DLD1 (cell line): ENCODE measurements around the gene PLCG2.
"Not testable (repeated sequence)": the region's sequence is repeated elsewhere in the genome, so short reads cannot be mapped to it uniquely, and the experiment has no call there.

Experiments used
- in situ Hi-C: cut with HindIII; loops from 2 replicates; pipeline ENCODE4 v1.10.0; 2017; ENCODE audit warnings: low sequenced_read_pairs

PLCG2 gene

DNA sequence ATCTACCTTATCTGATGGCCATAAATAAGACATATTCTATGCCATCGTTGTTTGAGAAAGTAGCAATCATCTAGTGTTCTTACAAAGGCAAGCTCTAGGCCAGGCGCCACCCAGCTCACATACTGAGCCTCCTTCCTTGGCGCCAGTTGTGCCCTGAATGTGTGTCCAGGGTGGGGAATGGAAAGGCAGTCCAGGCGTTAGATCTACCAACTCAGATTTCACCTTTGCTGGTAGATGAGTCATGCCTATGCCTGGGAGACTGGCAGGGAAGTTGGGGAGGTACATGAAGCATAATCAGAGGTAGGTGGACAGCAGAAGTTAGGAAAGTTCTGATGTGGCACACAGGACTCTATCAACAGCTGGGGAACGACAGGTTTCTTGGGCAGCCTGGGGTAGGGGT lies 208.6 kb downstream of the PLCG2 start:
- in situ Hi-C loops = no loop called here

GRCh38 chr16:81992859-81993258 lies 213.8 kb downstream of the PLCG2 start:
- in situ Hi-C loops = no loop called here

DNA sequence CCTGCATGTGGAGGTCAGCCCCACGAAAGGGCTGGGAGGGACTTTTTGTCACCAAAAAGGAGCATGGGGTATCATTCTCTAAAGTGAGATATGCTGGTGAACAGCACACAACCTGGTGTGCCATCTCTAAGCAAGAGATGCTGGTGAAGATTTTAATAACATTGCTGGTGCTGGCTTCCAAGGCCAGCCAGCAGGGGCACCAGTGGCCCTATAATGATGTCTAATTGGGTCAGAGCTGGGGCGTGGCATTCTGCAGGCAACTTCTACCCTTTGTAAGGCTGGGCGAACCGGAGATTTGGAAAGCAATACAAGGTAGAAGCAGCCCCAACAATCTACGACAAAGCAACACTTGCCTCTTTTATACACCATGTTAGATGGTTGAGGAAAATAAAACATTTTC lies 215.4 kb downstream of the PLCG2 start:
- in situ Hi-C loops = no loop called here

DNA sequence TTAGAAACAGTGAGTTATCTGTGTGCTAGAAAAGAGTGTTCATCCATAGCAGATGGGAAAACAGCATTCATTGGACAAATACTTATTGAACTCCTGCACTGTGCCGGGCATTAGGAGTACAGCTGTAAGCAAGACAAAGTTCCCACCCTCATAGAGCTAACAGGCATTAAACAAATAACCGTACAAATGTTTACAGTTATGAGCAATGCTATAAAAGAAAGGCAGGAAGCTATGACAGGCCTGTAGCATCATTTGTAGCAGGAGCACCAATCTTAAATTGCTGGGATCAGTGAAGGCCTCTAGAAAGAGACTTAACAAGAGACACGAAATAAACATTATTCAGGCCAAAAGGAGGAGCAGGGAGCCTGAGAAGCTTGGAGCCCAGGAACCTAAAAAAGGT lies 216.6 kb downstream of the PLCG2 start:
- in situ Hi-C loops = no loop called here

DNA sequence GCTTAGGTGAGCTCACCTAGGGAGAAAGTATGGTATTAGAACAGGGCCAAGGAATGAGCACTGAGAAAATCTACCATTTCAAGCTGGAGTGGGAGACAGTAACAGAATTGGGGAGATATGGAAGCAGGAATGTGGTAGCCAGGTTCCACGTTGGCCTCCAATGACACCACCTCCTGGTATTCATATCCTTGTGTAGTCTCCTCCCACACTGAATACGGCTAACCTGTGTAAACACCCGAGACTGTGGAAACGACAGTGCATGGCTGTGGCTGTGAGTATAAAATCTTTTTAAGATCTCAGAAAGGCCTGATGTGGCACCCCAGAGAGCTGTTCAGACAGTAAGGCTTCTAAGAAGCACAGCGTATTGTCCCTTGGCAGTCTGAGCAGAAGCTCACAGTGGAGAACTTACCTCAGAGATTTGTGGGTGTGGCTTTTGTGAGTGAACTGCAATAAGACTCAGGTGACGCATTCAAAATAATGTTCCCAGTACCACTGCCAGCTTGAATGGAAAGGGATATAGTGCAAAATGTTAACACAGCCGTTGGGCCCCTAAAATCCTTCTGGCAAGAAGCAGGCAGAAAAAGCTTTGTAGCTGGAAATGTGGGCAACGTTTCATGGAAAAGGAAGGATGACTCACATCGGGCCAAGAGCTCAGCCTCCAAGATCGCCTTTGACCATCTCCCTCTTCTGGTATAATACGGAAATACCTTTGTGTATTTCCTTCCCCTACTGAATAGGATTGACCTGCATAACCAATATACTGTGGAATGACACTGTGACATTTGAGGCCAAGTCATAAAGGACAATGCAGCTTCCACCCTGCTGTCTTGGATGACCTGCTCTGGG lies 217.8 kb downstream of the PLCG2 start:
- in situ Hi-C loops = no loop called here

- in situ Hi-C loops = no loop called here
Measured at GRCh38 chr16:81997738-81998137, 218.6 kb downstream of the PLCG2 start.

DNA sequence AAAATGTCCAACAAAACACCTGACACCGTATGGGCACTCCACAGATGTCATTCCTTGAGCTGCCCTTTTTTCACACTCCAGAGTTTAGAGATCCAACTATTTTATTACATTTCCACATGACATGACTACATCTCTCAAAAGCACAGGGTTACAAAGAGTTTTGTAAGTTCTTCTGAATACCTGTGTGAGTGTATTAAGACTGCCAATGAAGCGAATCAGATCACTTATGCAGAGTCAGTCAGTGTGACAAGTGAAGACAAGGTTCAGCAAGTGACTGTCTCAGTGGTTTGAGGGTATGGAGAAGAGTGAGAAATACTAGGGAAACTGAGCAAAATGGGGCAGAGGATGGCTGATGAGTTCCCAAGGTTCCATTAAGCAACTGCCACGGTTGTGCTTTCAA lies 223.7 kb downstream of the PLCG2 start:
- in situ Hi-C loops = no loop called here

GRCh38 chr16:82004601-82005000 lies 225.5 kb downstream of the PLCG2 start:
- in situ Hi-C loops = no loop called here

- in situ Hi-C loops = no loop called here
Measured at GRCh38 chr16:82005027-82005830, 226.1 kb downstream of the PLCG2 start.

GRCh38 chr16:82006036-82006435 lies 226.9 kb downstream of the PLCG2 start:
- in situ Hi-C loops = no loop called here

DNA sequence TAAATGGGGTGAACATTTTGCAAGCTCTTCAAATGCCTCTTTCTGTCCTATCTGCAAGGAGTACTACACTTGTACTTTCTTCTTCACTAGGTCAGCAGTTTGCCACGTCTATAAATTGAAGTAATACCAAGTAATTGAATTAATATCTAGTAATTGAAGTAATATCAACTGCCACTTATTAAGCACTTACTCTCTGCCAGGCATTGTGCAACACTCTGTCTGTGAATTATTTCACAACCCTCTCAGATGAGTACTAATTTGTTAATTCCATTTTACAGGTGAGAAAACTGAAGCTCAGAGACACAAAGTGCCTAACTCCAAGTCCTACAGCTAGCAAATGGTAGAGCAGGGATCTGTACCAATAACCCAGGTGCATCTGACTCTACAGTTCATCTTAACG lies 228.1 kb downstream of the PLCG2 start:
- in situ Hi-C loops = no loop called here

- in situ Hi-C loops = no loop called here
Measured at GRCh38 chr16:82008957-82009592, 230.0 kb downstream of the PLCG2 start.

DNA sequence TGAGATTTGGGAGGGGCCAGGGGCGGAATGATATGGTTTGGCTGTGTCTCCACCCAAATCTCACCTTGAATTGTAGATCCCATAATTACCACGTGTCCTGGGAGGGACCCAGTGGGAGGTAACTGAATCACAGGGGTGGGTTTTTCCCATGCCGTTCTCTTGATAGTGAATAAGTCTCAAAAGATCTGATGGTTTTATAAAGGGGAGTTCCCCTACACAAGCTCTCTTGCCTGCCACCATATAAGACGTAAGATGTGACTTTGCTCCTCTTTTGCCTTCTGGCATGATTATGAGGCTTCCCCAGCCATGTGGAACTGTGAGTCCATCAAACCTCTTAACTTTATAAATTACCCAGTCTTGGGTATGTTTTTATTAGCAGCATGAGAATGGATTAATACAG lies 230.7 kb downstream of the PLCG2 start:
- in situ Hi-C loops = not testable (repeated sequence)

DNA sequence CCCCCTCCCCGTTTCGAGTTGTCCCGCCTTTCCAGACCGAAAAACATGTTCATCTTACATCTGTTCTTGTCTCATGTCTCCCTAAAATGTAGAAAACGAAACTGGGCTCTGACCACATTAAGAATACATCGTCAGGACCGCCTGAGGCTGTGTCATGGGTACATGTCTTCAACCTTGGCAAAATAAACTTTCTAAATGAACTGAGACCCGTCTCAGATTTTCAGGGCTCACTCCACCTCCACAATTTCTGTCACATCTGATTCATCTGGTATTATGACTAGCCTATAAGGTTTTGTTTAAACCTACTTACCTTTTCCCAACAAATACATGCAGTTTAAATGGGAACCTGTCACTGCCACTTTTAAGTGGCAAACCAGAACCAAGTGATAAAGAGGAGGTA lies 231.6 kb downstream of the PLCG2 start:
- in situ Hi-C loops = no loop called here

DNA sequence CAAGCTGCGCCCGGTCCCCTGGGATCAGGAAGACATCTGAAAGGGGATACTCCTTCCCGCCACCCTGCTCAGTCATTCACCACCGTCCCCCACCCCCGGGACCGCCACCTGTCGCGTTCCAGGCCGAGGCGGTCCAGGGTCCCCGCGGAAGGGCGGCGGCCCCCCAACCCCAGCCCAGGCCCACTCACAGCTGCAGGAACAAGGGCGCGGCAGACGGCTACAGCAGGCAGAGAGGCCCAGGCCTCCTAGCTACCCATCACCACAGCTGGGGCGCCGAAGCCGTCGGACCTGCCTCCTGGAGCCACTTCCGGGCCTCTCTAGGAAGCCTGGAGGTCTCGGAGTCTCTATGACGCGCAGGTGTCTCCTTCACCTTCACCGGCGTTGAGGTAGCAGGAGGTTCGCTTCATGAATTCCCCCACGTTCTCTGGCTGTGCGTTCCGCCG lies 232.1 kb downstream of the PLCG2 start, which contains the start of gene SDR42E1:
Gene SDR42E1 (minus strand): TSS at position 272 of the 443 bp plus-strand sequence. CDS start 10,612 bp downstream, outside the sequence.
- in situ Hi-C loops = no loop called here
